ENCODE data around the gene PSD. TPM values are rescaled to one million over a fixed set of nuclear protein-coding genes. Genes with fewer than 3 reads are reported as not detected.
"Not testable (repeated sequence)": the region's sequence is repeated elsewhere in the genome, so short reads cannot be mapped to it uniquely, and the experiment has no call there.

PSD gene
- total and polyA plus RNA-seq, 2 donors from 2014 or later: 1.2 to 2.2 TPM

- no peak for TF ChIP-seq CTCF (IDR thresholded peaks at IDR 0.05; ENCODE audit: borderline replicate concordance, extremely low read depth, insufficient read depth)
- H3K9me3 ChIP-seq (ENCODE audit: control insufficient read depth in 2 of 3, insufficient read depth in 1 of 3, low read length in 3 of 3): no peaks in the 10 kb centered on the region
- H3K27ac ChIP-seq (ENCODE audit: low read depth in 2 of 2, low read length in 2 of 2): no peak overlapping the region
- no peaks in the 10 kb centered on the region for H3K27me3 ChIP-seq (ENCODE audit: control insufficient read depth, insufficient read depth, low read length)
- intact Hi-C loops (cut with DNase I): no loop called here
- peaks cover 0 to 7% (median 0%) of the 10 kb centered on the region in 3 donors for H3K4me1 ChIP-seq (ENCODE audit: control insufficient read depth in 2 of 3, insufficient read depth in 2 of 3, low read depth in 1 of 3, low read length in 3 of 3)
- DNase-seq (no peak), FAIRE-seq (no peak)
- H3K4me3 ChIP-seq (ENCODE audit: low read length in 3 of 3): no peak overlapping the region
- no peak overlapping the region for H3K9ac ChIP-seq (ENCODE audit: low read length in 3 of 3)
- peaks cover 0 to 7% (median 2%) of the 10 kb centered on the region in 3 donors for H3K36me3 ChIP-seq (ENCODE audit: control insufficient read depth in 2 of 3, insufficient read depth in 3 of 3, low read length in 3 of 3)
These were observed 39.1 kb upstream of the PSD start for GRCh38 chr10:102457591-102458150.

- DNase-seq (no peak), FAIRE-seq (no peak)
- H3K4me1 ChIP-seq (ENCODE audit: control insufficient read depth in 2 of 3, insufficient read depth in 2 of 3, low read depth in 1 of 3, low read length in 3 of 3): peaks cover 0 to 15% (median 0%) of the 10 kb centered on the region in 3 donors
- H3K27me3 ChIP-seq (ENCODE audit: control insufficient read depth, insufficient read depth, low read length): no peaks in the 10 kb centered on the region
- H3K27ac ChIP-seq (ENCODE audit: low read depth in 2 of 2, low read length in 2 of 2): no peak overlapping the region
- no peaks in the 10 kb centered on the region for H3K9me3 ChIP-seq (ENCODE audit: control insufficient read depth in 2 of 3, insufficient read depth in 1 of 3, low read length in 3 of 3)
- H3K9ac ChIP-seq (ENCODE audit: low read length in 3 of 3): no peak overlapping the region
- peaks cover 0 to 7% (median 2%) of the 10 kb centered on the region in 3 donors for H3K36me3 ChIP-seq (ENCODE audit: control insufficient read depth in 2 of 3, insufficient read depth in 3 of 3, low read length in 3 of 3)
- intact Hi-C loops (cut with DNase I): no loop called here
- TF ChIP-seq CTCF (IDR thresholded peaks at IDR 0.05; ENCODE audit: borderline replicate concordance, extremely low read depth, insufficient read depth): no peak
- H3K4me3 ChIP-seq (ENCODE audit: low read length in 3 of 3): no peak overlapping the region
These were observed 37.4 kb upstream of the PSD start for GRCh38 chr10:102455893-102456471.

- H3K27ac ChIP-seq (ENCODE audit: low read depth in 2 of 2, low read length in 2 of 2); H3K36me3 ChIP-seq (ENCODE audit: control insufficient read depth in 2 of 3, insufficient read depth in 3 of 3, low read length in 3 of 3); H3K9me3 ChIP-seq (ENCODE audit: control insufficient read depth in 2 of 3, insufficient read depth in 1 of 3, low read length in 3 of 3); DNase-seq; FAIRE-seq; H3K27me3 ChIP-seq (ENCODE audit: control insufficient read depth, insufficient read depth, low read length); H3K4me3 ChIP-seq (ENCODE audit: low read length in 3 of 3); intact Hi-C loops (cut with DNase I); H3K9ac ChIP-seq (ENCODE audit: low read length in 3 of 3): not testable (repeated sequence)
- H3K4me1 ChIP-seq (ENCODE audit: control insufficient read depth in 2 of 3, insufficient read depth in 2 of 3, low read depth in 1 of 3, low read length in 3 of 3): peaks cover 0 to 11% (median 0%) of the 10 kb centered on the region in 3 donors
These were observed 36.3 kb upstream of the PSD start for GRCh38 chr10:102454662-102455487.

GRCh38 chr10:102453502-102453901 is 34.9 kb upstream of the PSD start:
- Histone ChIP-seq H3K4me1 (ENCODE audit: control insufficient read depth in 2 of 3, insufficient read depth in 2 of 3, low read depth in 1 of 3, low read length in 3 of 3) (peaks cover 0 to 15% (median 5%) of the 10 kb centered on the region in 3 donors), H3K9ac (ENCODE audit: low read length in 3 of 3) (no peak overlapping the region), H3K4me3 (ENCODE audit: low read length in 3 of 3) (no peak overlapping the region), H3K36me3 (ENCODE audit: control insufficient read depth in 2 of 3, insufficient read depth in 3 of 3, low read length in 3 of 3) (peaks cover 0 to 7% (median 2%) of the 10 kb centered on the region in 3 donors), H3K27ac (ENCODE audit: low read depth in 2 of 2, low read length in 2 of 2) (no peak overlapping the region), H3K27me3 (ENCODE audit: control insufficient read depth, insufficient read depth, low read length) (no peaks in the 10 kb centered on the region), H3K9me3 (ENCODE audit: control insufficient read depth in 2 of 3, insufficient read depth in 1 of 3, low read length in 3 of 3) (no peaks in the 10 kb centered on the region)
- DNase-seq: no peak
- no peak for FAIRE-seq
- TF ChIP-seq CTCF (IDR thresholded peaks at IDR 0.05; ENCODE audit: borderline replicate concordance, extremely low read depth, insufficient read depth): no peak
- intact Hi-C loops (cut with DNase I): no loop called here

Data from kidney (tissue), 14 donors.